B cell (primary cell): ENCODE results near the gene AOC2. TPM values are rescaled to one million over a fixed set of nuclear protein-coding genes. Genes with fewer than 3 reads are reported as not detected.

Source experiments
- ATAC-seq: fragments of 200-7000 bp; cut with Tn5 transposase; one replicate; pipeline ENCODE4 v1.10.0; 2021; ENCODE audit warnings: low read depth, mild to moderate bottlenecking, moderate number of reproducible peaks, moderate library complexity
- CTCF ChIA-PET: fragments of 350-600 bp; sonication (Branson Sonifier 250); formaldehyde crosslinking; loops from one replicate; lab custom pipeline; 2021; ENCODE audit warnings: antibody characterized with exemption, inconsistent platforms; lab: Charles Lee
- POLR2A ChIA-PET: fragments of 350-600 bp; sonication (Branson Sonifier 250); formaldehyde crosslinking; loops from one replicate; lab custom pipeline; 2021; ENCODE audit warnings: antibody characterized with exemption; lab: Charles Lee
- DNase-seq: peaks from one replicate; pipeline ENCODE4 v3.0.0; 2013
- H2AFZ ChIP-seq: 2 replicates; pipeline ENCODE4 v1.6.1; 2012; ENCODE audit warnings: mild to moderate bottlenecking, low read depth, low read length; ENCODE audit not compliant: insufficient read depth, poor library complexity, severe bottlenecking
- H3K27ac ChIP-seq, 2 donors: 1 replicate in 1 of 2; 2 replicates in 1 of 2; pipeline ENCODE4 v1.5.1; 2012 to 2013; ENCODE audit warnings: low read length in 2 of 2, mild to moderate bottlenecking in 2 of 2, moderate library complexity in 1 of 2
- H3K27me3 ChIP-seq, 4 experiments: fragments of 200-600 bp in 1 of 4; sonication (generic) in 1 of 4; replicated peaks in 1 of 4; 1 replicate in 2 of 4; 2 replicates in 2 of 4; pipeline versions ENCODE4 v1.6.1 to v1.7.0; 2013 to 2016; ENCODE audit warnings: low read length in 3 of 4, mild to moderate bottlenecking in 2 of 4, mixed read lengths in 1 of 4, moderate library complexity in 1 of 4; ENCODE audit not compliant: insufficient read depth in 4 of 4, control insufficient read depth in 3 of 4; ENCODE audit errors: control extremely low read depth in 1 of 4
- H3K36me3 ChIP-seq, 2 experiments: replicated peaks in 1 of 2; 1 replicate in 1 of 2; 2 replicates in 1 of 2; pipeline versions ENCODE4 v1.6.1 to v1.7.1; 2013; ENCODE audit warnings: low read length in 1 of 2; ENCODE audit not compliant: insufficient read depth in 2 of 2, control insufficient read depth in 1 of 2; ENCODE audit errors: control extremely low read depth in 1 of 2, extremely low read depth in 1 of 2
- H3K4me1 ChIP-seq, 2 donors: fragments of 200-600 bp in 1 of 2; sonication (generic) in 1 of 2; 1 replicate in 1 of 2; 2 replicates in 1 of 2; pipeline versions ENCODE4 v1.5.1 to v1.6.1; 2013 to 2017; ENCODE audit warnings: low read length in 2 of 2; ENCODE audit not compliant: control insufficient read depth in 2 of 2, insufficient read depth in 2 of 2
- H3K4me2 ChIP-seq: replicated peaks from 2 replicates; pipeline ENCODE3; 2012; ENCODE audit warnings: mild to moderate bottlenecking, low read depth, low read length; ENCODE audit not compliant: poor library complexity, severe bottlenecking
- H3K4me3 ChIP-seq, 5 experiments: fragments of 200-600 bp in 1 of 5; sonication (generic) in 1 of 5; 1 replicate in 3 of 5; 2 replicates in 2 of 5; pipeline versions ENCODE4 v1.5.1 to v1.7.0; 2011 to 2016; ENCODE audit warnings: low read length in 4 of 5, mild to moderate bottlenecking in 4 of 5, low read depth in 2 of 5, control low read depth in 1 of 5, moderate library complexity in 1 of 5; ENCODE audit not compliant: insufficient read depth in 1 of 5; ENCODE audit errors: control extremely low read depth in 1 of 5, extremely low read depth in 1 of 5
- H3K79me2 ChIP-seq: fragments of 200-600 bp; sonication (generic); one replicate; pipeline ENCODE4 v1.6.0; 2016; ENCODE audit warnings: low read length; ENCODE audit not compliant: control insufficient read depth, insufficient read depth
- H3K9ac ChIP-seq: fragments of 200-600 bp; sonication (generic); 2 replicates; pipeline ENCODE4 v1.6.1; 2017; ENCODE audit warnings: mild to moderate bottlenecking, low read length, moderate library complexity
- H3K9me3 ChIP-seq, 3 donors: one replicate each; pipeline versions ENCODE4 v1.6.1 to v1.7.1; 2013; ENCODE audit warnings: low read length in 2 of 3; ENCODE audit not compliant: control insufficient read depth in 2 of 3, insufficient read depth in 1 of 3; ENCODE audit errors: control extremely low read depth in 1 of 3
- H4K20me1 ChIP-seq: 2 replicates; pipeline ENCODE4 v1.6.0; 2012; ENCODE audit warnings: mild to moderate bottlenecking, low read length; ENCODE audit not compliant: insufficient read depth, control insufficient read depth, poor library complexity, severe bottlenecking
- H3K27ac Mint-ChIP-seq: one replicate; pipeline ENCODE4 v1.8.0; 2021; ENCODE audit warnings: mixed read lengths
- H3K27me3 Mint-ChIP-seq: one replicate; pipeline ENCODE4 v1.8.0; 2021; ENCODE audit warnings: mixed read lengths
- H3K4me1 Mint-ChIP-seq: one replicate; pipeline ENCODE4 v1.8.0; 2021; ENCODE audit warnings: mixed read lengths
- H3K4me3 Mint-ChIP-seq: one replicate; pipeline ENCODE4 v1.8.0; 2021; ENCODE audit warnings: mixed read lengths
- H3K9me3 Mint-ChIP-seq: one replicate; pipeline ENCODE4 v1.8.0; 2022; ENCODE audit warnings: mixed read lengths; ENCODE audit not compliant: insufficient read depth
- CTCF ChIP-seq: fragments of 200-600 bp; IDR thresholded peaks from one replicate; pipeline ENCODE4 v1.8.0; 2022; ENCODE audit warnings: antibody characterized with exemption, mild to moderate bottlenecking
- EZH2 ChIP-seq: IDR thresholded peaks from 2 replicates; pipeline ENCODE4 v1.6.1; 2012; ENCODE audit warnings: borderline replicate concordance, low read depth, mild to moderate bottlenecking, moderate library complexity, low read length; ENCODE audit not compliant: insufficient read depth, poor library complexity, severe bottlenecking
- WGBS: methylation state at CpG from one replicate; pipeline ENCODE4 v1.1.5; 2013; ENCODE audit warnings: missing lambda C conversion rate; ENCODE audit not compliant: insufficient coverage; 5-methylcytosine and 5-hydroxymethylcytosine counted together
- intact Hi-C: fragments of 100-400 bp; cut with micrococcal nuclease; formaldehyde crosslinking; loops from one replicate; pipeline ENCODE4 v1.10.0; 2022
- polyA plus RNA-seq: library from polyadenylated mRNA; depleted of rRNA; stranded (reverse); fragments of >200 nt; gene quantifications from 2 replicates; pipeline ENCODE4 v1.2.3, GENCODE V29; 2012
- total RNA-seq, 2 donors: library from RNA; stranded (reverse); fragments of 120-200 nt in 1 of 2; gene quantifications; 1 replicate in 1 of 2; 2 replicates in 1 of 2; pipeline versions ENCODE4 v1.2.3 to v1.2.4, GENCODE V29; 2013 to 2022

The AOC2 gene
- total and polyA plus RNA-seq, 2 donors (not counting 1 experiment from before 2014, with no cell fraction given) = 1.9 to 3.8 TPM

- no peaks in the 10 kb centered on the region for H3K36me3 ChIP-seq
- ChIA-PET CTCF (no interaction called here), POLR2A (no interaction called here)
- H3K27me3 ChIP-seq = peaks cover 0 to 11% (median 0%) of the 10 kb centered on the region in 4 experiments
- H3K4me3 ChIP-seq = no peak overlapping the region
- intact Hi-C loops = no loop called here
- no peaks in the 10 kb centered on the region for H3K79me2 ChIP-seq
- H3K4me1 Mint-ChIP-seq = no peaks in the 10 kb centered on the region
- ATAC-seq (no peak), DNase-seq (no peak)
- no peak overlapping the region for H3K4me3 Mint-ChIP-seq
- TF ChIP-seq EZH2 = no peak
- no peak for TF ChIP-seq CTCF
- H3K27ac ChIP-seq = no peak overlapping the region
- no peaks in the 10 kb centered on the region for H3K4me1 ChIP-seq
- H2AFZ ChIP-seq = no peak overlapping the region
- H3K27me3 Mint-ChIP-seq = peaks cover 29% of the 10 kb centered on the region
- H3K4me2 ChIP-seq = no peak overlapping the region
- peaks cover 0 to 5% (median 4%) of the 10 kb centered on the region in 3 donors for H3K9me3 ChIP-seq
- H4K20me1 ChIP-seq = no peaks in the 10 kb centered on the region
- H3K9ac ChIP-seq = no peak overlapping the region
- 97% methylated on average over 12 of the region's 12 CpGs for WGBS
- H3K9me3 Mint-ChIP-seq = no peaks in the 10 kb centered on the region
- H3K27ac Mint-ChIP-seq = no peak overlapping the region
Observed at GRCh38 chr17:42868338-42868737, 24.0 kb downstream of the AOC2 start.

DNA sequence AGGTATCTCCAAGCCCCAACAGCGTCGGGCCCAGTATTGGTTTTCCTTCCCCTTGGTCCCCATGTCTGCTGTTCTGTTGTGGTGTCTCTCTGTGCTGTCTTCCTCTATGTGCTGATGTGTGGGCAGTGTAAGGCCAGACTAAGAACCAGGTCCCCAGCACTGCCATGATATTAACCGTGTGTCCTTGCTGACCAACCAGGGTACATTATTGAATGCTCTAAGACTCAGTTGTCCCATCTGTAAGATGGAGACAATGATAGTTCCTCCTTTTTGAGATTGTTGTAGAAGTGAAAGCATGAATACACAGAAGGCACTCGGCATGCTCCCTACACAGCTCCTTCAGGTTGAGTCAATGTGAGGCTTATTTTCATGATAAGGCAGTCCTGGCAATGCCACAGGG, 27.3 kb downstream of the AOC2 start:
- no CpG with 5 or more reads among the region's 4 CpGs for WGBS
- TF ChIP-seq EZH2 (no peak), CTCF (no peak)
- intact Hi-C loops = no loop called here
- ChIA-PET CTCF (no interaction called here), POLR2A (no interaction called here)
- Histone ChIP-seq H3K9ac (no peak overlapping the region), H3K79me2 (no peaks in the 10 kb centered on the region), H3K27me3 (peaks cover 0 to 11% (median 0%) of the 10 kb centered on the region in 4 experiments), H4K20me1 (no peaks in the 10 kb centered on the region), H3K4me1 (no peaks in the 10 kb centered on the region), H3K9me3 (peaks cover 0 to 5% (median 4%) of the 10 kb centered on the region in 3 donors), H2AFZ (no peak overlapping the region), H3K36me3 (no peaks in the 10 kb centered on the region), H3K4me2 (no peak overlapping the region), H3K4me3 (no peak overlapping the region), H3K27ac (no peak overlapping the region)
- no peaks in the 10 kb centered on the region for H3K9me3 Mint-ChIP-seq
- no peak for ATAC-seq
- H3K4me1 Mint-ChIP-seq = no peaks in the 10 kb centered on the region
- H3K27ac Mint-ChIP-seq = no peak overlapping the region
- H3K27me3 Mint-ChIP-seq = peaks cover 25% of the 10 kb centered on the region
- DNase-seq = no peak
- no peak overlapping the region for H3K4me3 Mint-ChIP-seq
